ENCODE results near the gene AGPAT1. TPM values are rescaled to one million over a fixed set of nuclear protein-coding genes. Genes with fewer than 3 reads are reported as not detected.

AGPAT1 gene
- total and polyA plus RNA-seq, 2 of the 13 experiments (the other 11 are each of a cell fraction or from before 2014, with no cell fraction given) = 51.3 to 139 TPM

- Histone ChIP-seq H4K20me1 (ENCODE audit: insufficient read depth, low read length) (no peaks in the 10 kb centered on the region), H3K4me2 (ENCODE audit: low read depth, low read length) (peak overlapping the region; percentile 97), H3K27me3 (ENCODE audit: control insufficient read depth in 1 of 2, insufficient read depth in 2 of 2, low read length in 2 of 2) (no peaks in the 10 kb centered on the region; a peak in 1 of 5 replicates), H2AFZ (ENCODE audit: low read length) (no peak overlapping the region), H3K9ac (ENCODE audit: insufficient read depth, low read depth, low read length) (peak overlapping the region; percentile 90), H3K4me3 (replicated peaks in 1 of 3; ENCODE audit: insufficient read depth in 1 of 3, low read depth in 2 of 3, low read length in 3 of 3) (peak overlapping the region; percentile 82 to 98 (median 83)), H3K9me3 (ENCODE audit: low read length) (no peaks in the 10 kb centered on the region), H3K4me1 (ENCODE audit: insufficient read depth, low read length) (peaks cover 45% of the 10 kb centered on the region), H3K36me3 (replicated peaks in 1 of 2; ENCODE audit: control insufficient read depth in 1 of 2, insufficient read depth in 2 of 2, low read length in 2 of 2) (peaks cover 20 to 32% of the 10 kb centered on the region in 2 experiments; a peak in 4 of 5 replicates), H3K27ac (ENCODE audit: extremely low read length, insufficient read depth, low read length) (peak overlapping the region; percentile 97), H3K79me2 (ENCODE audit: insufficient read depth, low read length) (peaks cover 41% of the 10 kb centered on the region)
- DNase-seq (ENCODE audit: low spot score) (no peak), ATAC-seq (peak; percentile 8; the same call in 2 of the 3 replicates), FAIRE-seq (no peak)
- BruUV-seq (replicated peaks) = TSS peak; percentile 57
- in situ Hi-C loops (cut with HindIII; ENCODE audit: extremely low pct_ligation_motif_present, low pct_unique_long_range_greater_than_20kb) (no loop called here), intact Hi-C loops (cut with micrococcal nuclease; ENCODE audit: unreplicated experiment) (loop anchor here (1.0 to 5.0 kb wide), 5 partner anchors 12 to 1089 kb away; partner anchors contain the start of genes ATF6B, PBX2 and PPT2)
- POLR2A ChIA-PET = interaction anchor here (1.3 to 5.8 kb wide), 6 partner anchors 10 to 793 kb away, joined by 4 to 127 read pairs (median 10); partner anchors contain the start of genes ATF6B, GPANK1 and PBX2
- WGBS (ENCODE audit: low lambda C conversion rate) = 3% methylated on average over 24 of the region's 24 CpGs
- CTCF ChIA-PET (ENCODE audit: low intra/inter-chr PET ratio, low total read pairs) = no interaction called here
- peak; percentile 34 for TF ChIP-seq PHF8 (CRISPR knock-in tag; IDR thresholded peaks at IDR 0.05)
- 0 out of 2 replicates have a peak, but pooled peaks have one; percentile 45 for TF ChIP-seq ZNF296 (CRISPR knock-in tag; conservative IDR thresholded peaks at IDR 0.05)
- TF ChIP-seq, protein P1, sequence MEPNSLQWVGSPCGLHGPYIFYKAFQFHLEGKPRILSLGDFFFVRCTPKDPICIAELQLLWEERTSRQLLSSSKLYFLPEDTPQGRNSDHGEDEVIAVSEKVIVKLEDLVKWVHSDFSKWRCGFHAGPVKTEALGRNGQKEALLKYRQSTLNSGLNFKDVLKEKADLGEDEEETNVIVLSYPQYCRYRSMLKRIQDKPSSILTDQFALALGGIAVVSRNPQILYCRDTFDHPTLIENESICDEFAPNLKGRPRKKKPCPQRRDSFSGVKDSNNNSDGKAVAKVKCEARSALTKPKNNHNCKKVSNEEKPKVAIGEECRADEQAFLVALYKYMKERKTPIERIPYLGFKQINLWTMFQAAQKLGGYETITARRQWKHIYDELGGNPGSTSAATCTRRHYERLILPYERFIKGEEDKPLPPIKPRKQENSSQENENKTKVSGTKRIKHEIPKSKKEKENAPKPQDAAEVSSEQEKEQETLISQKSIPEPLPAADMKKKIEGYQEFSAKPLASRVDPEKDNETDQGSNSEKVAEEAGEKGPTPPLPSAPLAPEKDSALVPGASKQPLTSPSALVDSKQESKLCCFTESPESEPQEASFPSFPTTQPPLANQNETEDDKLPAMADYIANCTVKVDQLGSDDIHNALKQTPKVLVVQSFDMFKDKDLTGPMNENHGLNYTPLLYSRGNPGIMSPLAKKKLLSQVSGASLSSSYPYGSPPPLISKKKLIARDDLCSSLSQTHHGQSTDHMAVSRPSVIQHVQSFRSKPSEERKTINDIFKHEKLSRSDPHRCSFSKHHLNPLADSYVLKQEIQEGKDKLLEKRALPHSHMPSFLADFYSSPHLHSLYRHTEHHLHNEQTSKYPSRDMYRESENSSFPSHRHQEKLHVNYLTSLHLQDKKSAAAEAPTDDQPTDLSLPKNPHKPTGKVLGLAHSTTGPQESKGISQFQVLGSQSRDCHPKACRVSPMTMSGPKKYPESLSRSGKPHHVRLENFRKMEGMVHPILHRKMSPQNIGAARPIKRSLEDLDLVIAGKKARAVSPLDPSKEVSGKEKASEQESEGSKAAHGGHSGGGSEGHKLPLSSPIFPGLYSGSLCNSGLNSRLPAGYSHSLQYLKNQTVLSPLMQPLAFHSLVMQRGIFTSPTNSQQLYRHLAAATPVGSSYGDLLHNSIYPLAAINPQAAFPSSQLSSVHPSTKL (CRISPR knock-in tag; IDR thresholded peaks at IDR 0.05) = no peak
- TF ChIP-seq, protein P2, sequence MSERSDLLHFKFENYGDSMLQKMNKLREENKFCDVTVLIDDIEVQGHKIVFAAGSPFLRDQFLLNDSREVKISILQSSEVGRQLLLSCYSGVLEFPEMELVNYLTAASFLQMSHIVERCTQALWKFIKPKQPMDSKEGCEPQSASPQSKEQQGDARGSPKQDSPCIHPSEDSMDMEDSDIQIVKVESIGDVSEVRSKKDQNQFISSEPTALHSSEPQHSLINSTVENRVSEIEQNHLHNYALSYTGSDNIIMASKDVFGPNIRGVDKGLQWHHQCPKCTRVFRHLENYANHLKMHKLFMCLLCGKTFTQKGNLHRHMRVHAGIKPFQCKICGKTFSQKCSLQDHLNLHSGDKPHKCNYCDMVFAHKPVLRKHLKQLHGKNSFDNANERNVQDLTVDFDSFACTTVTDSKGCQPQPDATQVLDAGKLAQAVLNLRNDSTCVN (CRISPR knock-in tag; IDR thresholded peaks at IDR 0.05; ENCODE audit: borderline replicate concordance) = 0 out of 2 replicates have a peak, but pooled peaks have one; percentile 42
- peak; percentile 65; the same call in 1 of the 2 replicates for TF ChIP-seq HIVEP1 (CRISPR knock-in tag; IDR thresholded peaks at IDR 0.05)
- TF ChIP-seq, protein P3, sequence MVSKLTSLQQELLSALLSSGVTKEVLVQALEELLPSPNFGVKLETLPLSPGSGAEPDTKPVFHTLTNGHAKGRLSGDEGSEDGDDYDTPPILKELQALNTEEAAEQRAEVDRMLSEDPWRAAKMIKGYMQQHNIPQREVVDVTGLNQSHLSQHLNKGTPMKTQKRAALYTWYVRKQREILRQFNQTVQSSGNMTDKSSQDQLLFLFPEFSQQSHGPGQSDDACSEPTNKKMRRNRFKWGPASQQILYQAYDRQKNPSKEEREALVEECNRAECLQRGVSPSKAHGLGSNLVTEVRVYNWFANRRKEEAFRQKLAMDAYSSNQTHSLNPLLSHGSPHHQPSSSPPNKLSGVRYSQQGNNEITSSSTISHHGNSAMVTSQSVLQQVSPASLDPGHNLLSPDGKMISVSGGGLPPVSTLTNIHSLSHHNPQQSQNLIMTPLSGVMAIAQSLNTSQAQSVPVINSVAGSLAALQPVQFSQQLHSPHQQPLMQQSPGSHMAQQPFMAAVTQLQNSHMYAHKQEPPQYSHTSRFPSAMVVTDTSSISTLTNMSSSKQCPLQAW (CRISPR knock-in tag; IDR thresholded peaks at IDR 0.05) = no peak
- TF ChIP-seq STAT5B (CRISPR knock-in tag; IDR thresholded peaks at IDR 0.05) = no peak
- TF ChIP-seq SP5 (CRISPR knock-in tag; IDR thresholded peaks at IDR 0.05; ENCODE audit: borderline replicate concordance, low read depth) = peak; percentile 55
- 0 out of 2 replicates have a peak, but pooled peaks have one; percentile 56 for TF ChIP-seq ZNF317 (CRISPR knock-in tag; IDR thresholded peaks at IDR 0.05)
- no peak for TF ChIP-seq IRF2 (CRISPR knock-in tag; IDR thresholded peaks at IDR 0.05)
- peak; percentile 42; the same call in 1 of the 2 replicates for TF ChIP-seq ZNF350 (CRISPR knock-in tag; IDR thresholded peaks at IDR 0.05; ENCODE audit: borderline replicate concordance, low read depth)
- 0 out of 2 replicates have a peak, but pooled peaks have one; percentile 41 for TF ChIP-seq SMAD1 (CRISPR knock-in tag; IDR thresholded peaks at IDR 0.05; ENCODE audit: borderline replicate concordance, low read depth)
- TF ChIP-seq KDM2A (CRISPR knock-in tag; IDR thresholded peaks at IDR 0.05; ENCODE audit: borderline replicate concordance, low read depth) = peak; percentile 48; the same call in 1 of the 2 replicates
- TF ChIP-seq ZNF335 (CRISPR knock-in tag; IDR thresholded peaks at IDR 0.05) = 0 out of 2 replicates have a peak, but pooled peaks have one; percentile 41
- TF ChIP-seq SAFB2 (CRISPR knock-in tag; IDR thresholded peaks at IDR 0.05; ENCODE audit: borderline replicate concordance, low read depth) = 0 out of 2 replicates have a peak, but pooled peaks have one; percentile 13
- TF ChIP-seq ARNT2 (CRISPR knock-in tag; IDR thresholded peaks at IDR 0.05; ENCODE audit: low read depth) = no peak
Measured at GRCh38 chr6:32178547-32179440, 2.9 kb upstream of the AGPAT1 start.
